Stimulated activated memory B cell treated with anti-CD40 and anti-IgM and Interleukin-4, amounts not matched to agents 10 μg/mL and 1 μg/mL and 100 μg/mL, for 72 hours (primary cell): ENCODE measurements around the gene ZDHHC9.

Experiments
- ATAC-seq: fragments of 150-1000 bp; cut with Tn5 transposase; 2 replicates; pipeline ENCODE4 v1.10.0; 2021
- H3K27ac Mint-ChIP-seq: one replicate; pipeline ENCODE4 v1.8.0; 2022; ENCODE audit warnings: mild to moderate bottlenecking, mixed read lengths
- H3K27me3 Mint-ChIP-seq: one replicate; pipeline ENCODE4 v1.8.0; 2022; ENCODE audit warnings: mixed read lengths
- H3K36me3 Mint-ChIP-seq: one replicate; pipeline ENCODE4 v1.8.0; 2022; ENCODE audit warnings: mixed read lengths
- H3K4me1 Mint-ChIP-seq: one replicate; pipeline ENCODE4 v1.8.0; 2022; ENCODE audit warnings: mixed read lengths
- H3K4me3 Mint-ChIP-seq: one replicate; pipeline ENCODE4 v1.8.0; 2022; ENCODE audit warnings: mild to moderate bottlenecking, moderate library complexity, mixed read lengths
- H3K9me3 Mint-ChIP-seq: one replicate; pipeline ENCODE4 v1.8.0; 2022; ENCODE audit warnings: mixed read lengths

Gene ZDHHC9

GRCh38 chrX:129783291-129783713, 60.4 kb downstream of the ZDHHC9 start:
- Mint-ChIP-seq H3K4me3 (peak overlapping the region; percentile 86), H3K27me3 (no peaks in the 10 kb centered on the region), H3K4me1 (peaks cover 59% of the 10 kb centered on the region), H3K36me3 (peaks cover 62% of the 10 kb centered on the region), H3K27ac (peak overlapping the region; percentile 90), H3K9me3 (peaks cover 3% of the 10 kb centered on the region)
- no peak for ATAC-seq

- H3K36me3 Mint-ChIP-seq: peaks cover 60% of the 10 kb centered on the region
- peak overlapping the region; percentile 86 for H3K4me3 Mint-ChIP-seq
Measured at GRCh38 chrX:129782706-129783105, 61.0 kb downstream of the ZDHHC9 start.

GRCh38 chrX:129781680-129782495, 61.8 kb downstream of the ZDHHC9 start:
- H3K9me3 Mint-ChIP-seq: peaks cover 3% of the 10 kb centered on the region
- H3K27me3 Mint-ChIP-seq: no peaks in the 10 kb centered on the region
- ATAC-seq: no peak
- H3K27ac Mint-ChIP-seq: peak overlapping the region; percentile 90
- H3K36me3 Mint-ChIP-seq: peaks cover 53% of the 10 kb centered on the region
- peak overlapping the region; percentile 86 for H3K4me3 Mint-ChIP-seq
- H3K4me1 Mint-ChIP-seq: peaks cover 61% of the 10 kb centered on the region

More at GRCh38 chrX:129782706-129783105, 61.0 kb downstream of the ZDHHC9 start:
- Mint-ChIP-seq H3K9me3 (peaks cover 3% of the 10 kb centered on the region), H3K4me1 (peaks cover 60% of the 10 kb centered on the region), H3K27me3 (no peaks in the 10 kb centered on the region), H3K27ac (peak overlapping the region; percentile 90)
- ATAC-seq: no peak

- H3K27me3 Mint-ChIP-seq: no peaks in the 10 kb centered on the region
- H3K9me3 Mint-ChIP-seq: peaks cover 3% of the 10 kb centered on the region
- ATAC-seq: peak; percentile 84
- H3K36me3 Mint-ChIP-seq: peaks cover 48% of the 10 kb centered on the region
- H3K4me3 Mint-ChIP-seq: peak overlapping the region; percentile 86
- peaks cover 59% of the 10 kb centered on the region for H3K4me1 Mint-ChIP-seq
- H3K27ac Mint-ChIP-seq: peak overlapping the region; percentile 90
Measured at GRCh38 chrX:129781134-129781672, 62.5 kb downstream of the ZDHHC9 start.

GRCh38 chrX:129780441-129781105, 63.1 kb downstream of the ZDHHC9 start:
- H3K27me3 Mint-ChIP-seq: no peaks in the 10 kb centered on the region
- peak overlapping the region; percentile 86 for H3K4me3 Mint-ChIP-seq
- H3K9me3 Mint-ChIP-seq: peaks cover 3% of the 10 kb centered on the region
- peaks cover 53% of the 10 kb centered on the region for H3K4me1 Mint-ChIP-seq
- no peak for ATAC-seq
- H3K27ac Mint-ChIP-seq: peak overlapping the region; percentile 90
- H3K36me3 Mint-ChIP-seq: peaks cover 41% of the 10 kb centered on the region

GRCh38 chrX:129779747-129780146, 63.9 kb downstream of the ZDHHC9 start, which contains the start of gene SASH3:
Gene SASH3 (plus strand): TSS chrX:129779949. CDS start chrX:129780098, 149 bp downstream.
- H3K4me1 Mint-ChIP-seq: peaks cover 56% of the 10 kb centered on the region
- peak within 1 kb of the TSS; percentile 86 for H3K4me3 Mint-ChIP-seq
- H3K9me3 Mint-ChIP-seq: peaks cover 3% of the 10 kb centered on the region
- peak; percentile 74 for ATAC-seq
- H3K36me3 Mint-ChIP-seq: peaks cover 38% of the 10 kb centered on the region
- H3K27ac Mint-ChIP-seq: peak within 1 kb of the TSS; percentile 90
- H3K27me3 Mint-ChIP-seq: no peaks in the 10 kb centered on the region

- H3K9me3 Mint-ChIP-seq: peaks cover 3% of the 10 kb centered on the region
- no peaks in the 10 kb centered on the region for H3K27me3 Mint-ChIP-seq
- H3K27ac Mint-ChIP-seq: peak overlapping the region; percentile 90
- peak overlapping the region; percentile 86 for H3K4me3 Mint-ChIP-seq
- peaks cover 59% of the 10 kb centered on the region for H3K4me1 Mint-ChIP-seq
- no peak for ATAC-seq
- H3K36me3 Mint-ChIP-seq: peaks cover 38% of the 10 kb centered on the region
Measured at GRCh38 chrX:129779086-129779672, 64.5 kb downstream of the ZDHHC9 start.

GRCh38 chrX:129777218-129778030, 66.3 kb downstream of the ZDHHC9 start:
- ATAC-seq: peak; percentile 48
- Mint-ChIP-seq H3K27ac (peak overlapping the region; percentile 94), H3K36me3 (peaks cover 26% of the 10 kb centered on the region), H3K27me3 (no peaks in the 10 kb centered on the region), H3K9me3 (peaks cover 3% of the 10 kb centered on the region), H3K4me3 (peak overlapping the region; percentile 81), H3K4me1 (peaks cover 56% of the 10 kb centered on the region)

GRCh38 chrX:129773649-129774458, 69.8 kb downstream of the ZDHHC9 start:
- H3K27ac Mint-ChIP-seq: peak overlapping the region; percentile 97
- H3K4me3 Mint-ChIP-seq: no peak overlapping the region
- H3K36me3 Mint-ChIP-seq: no peaks in the 10 kb centered on the region
- H3K9me3 Mint-ChIP-seq: no peaks in the 10 kb centered on the region
- H3K4me1 Mint-ChIP-seq: peaks cover 73% of the 10 kb centered on the region
- ATAC-seq: no peak
- no peaks in the 10 kb centered on the region for H3K27me3 Mint-ChIP-seq

- no peaks in the 10 kb centered on the region for H3K36me3 Mint-ChIP-seq
- no peaks in the 10 kb centered on the region for H3K9me3 Mint-ChIP-seq
- peaks cover 79% of the 10 kb centered on the region for H3K4me1 Mint-ChIP-seq
- ATAC-seq: peak; percentile 88
- no peaks in the 10 kb centered on the region for H3K27me3 Mint-ChIP-seq
- peak overlapping the region; percentile 97 for H3K27ac Mint-ChIP-seq
- H3K4me3 Mint-ChIP-seq: peak overlapping the region; percentile 50
Measured at GRCh38 chrX:129772796-129773431, 70.8 kb downstream of the ZDHHC9 start.

GRCh38 chrX:129771266-129771995, 72.3 kb downstream of the ZDHHC9 start:
- H3K27ac Mint-ChIP-seq: peak overlapping the region; percentile 97
- H3K4me3 Mint-ChIP-seq: no peak overlapping the region
- no peak for ATAC-seq
- no peaks in the 10 kb centered on the region for H3K9me3 Mint-ChIP-seq
- H3K4me1 Mint-ChIP-seq: peaks cover 69% of the 10 kb centered on the region
- no peaks in the 10 kb centered on the region for H3K36me3 Mint-ChIP-seq
- H3K27me3 Mint-ChIP-seq: no peaks in the 10 kb centered on the region

GRCh38 chrX:129769467-129770154, 74.1 kb downstream of the ZDHHC9 start:
- H3K9me3 Mint-ChIP-seq: no peaks in the 10 kb centered on the region
- H3K27me3 Mint-ChIP-seq: no peaks in the 10 kb centered on the region
- H3K36me3 Mint-ChIP-seq: no peaks in the 10 kb centered on the region
- peaks cover 64% of the 10 kb centered on the region for H3K4me1 Mint-ChIP-seq
- peak; percentile 81 for ATAC-seq
- peak overlapping the region; percentile 97 for H3K27ac Mint-ChIP-seq
- peak overlapping the region; percentile 21 for H3K4me3 Mint-ChIP-seq
